Kasumi-1 (cell line): Measurements from ENCODE around the gene ISG20.

Experiments used
- DNase-seq, 2 experiments: peaks; one replicate each; lab custom pipeline; 2025; lab: John Stamatoyannopoulos, UW

Gene ISG20

DNA sequence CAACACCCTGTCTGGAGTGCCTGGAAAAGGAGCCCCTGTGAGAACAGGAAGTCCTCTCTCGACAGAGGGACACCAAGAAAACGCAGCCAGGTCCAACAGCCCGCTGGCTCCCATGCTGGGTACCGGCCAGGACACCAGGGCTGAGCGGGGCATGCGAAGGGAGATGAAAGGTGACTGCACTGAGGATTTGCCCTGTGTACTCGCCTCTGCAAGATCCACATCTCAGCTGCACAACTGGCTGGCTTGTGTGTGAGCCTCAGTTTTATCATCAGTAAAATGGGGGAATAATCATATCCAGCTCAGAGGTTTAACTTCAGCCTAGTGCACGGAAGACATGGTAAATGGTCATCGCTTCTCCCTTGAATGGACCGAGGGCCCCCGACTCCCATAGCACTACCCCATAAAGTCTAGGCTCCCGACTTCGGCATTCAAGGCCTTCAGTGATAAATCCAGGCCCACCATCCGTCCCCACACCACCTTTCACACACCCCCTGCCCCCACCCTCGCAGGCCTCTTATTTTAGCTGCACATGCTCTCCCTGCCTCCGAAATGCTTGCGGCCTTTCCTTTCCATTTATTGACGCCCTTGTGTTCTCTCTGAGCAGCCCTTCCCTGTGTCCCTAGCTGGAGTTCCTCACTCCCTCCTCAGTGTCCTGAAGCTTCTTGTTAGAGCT, 15.8 kb downstream of the ISG20 start:
- no peak for DNase-seq

DNA sequence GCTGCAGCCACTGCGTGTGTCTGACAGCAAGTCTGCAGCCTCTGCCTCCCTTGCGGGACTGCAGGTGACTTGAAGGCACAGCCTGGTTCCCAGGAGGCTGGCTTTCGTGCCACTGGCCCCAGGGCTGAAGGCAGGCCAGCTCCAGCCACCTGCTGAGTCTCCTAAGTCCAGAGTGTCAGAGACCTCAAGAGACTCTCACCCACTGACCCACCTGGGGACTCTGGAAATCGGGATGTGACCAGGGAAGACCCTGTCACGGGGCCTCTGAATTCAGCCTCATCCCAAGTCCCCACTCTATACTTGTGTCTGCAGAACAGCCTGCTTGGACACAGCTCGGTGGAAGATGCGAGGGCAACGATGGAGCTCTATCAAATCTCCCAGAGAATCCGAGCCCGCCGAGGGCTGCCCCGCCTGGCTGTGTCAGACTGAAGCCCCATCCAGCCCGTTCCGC, 16.3 kb downstream of the ISG20 start:
- DNase-seq = no peak

DNA sequence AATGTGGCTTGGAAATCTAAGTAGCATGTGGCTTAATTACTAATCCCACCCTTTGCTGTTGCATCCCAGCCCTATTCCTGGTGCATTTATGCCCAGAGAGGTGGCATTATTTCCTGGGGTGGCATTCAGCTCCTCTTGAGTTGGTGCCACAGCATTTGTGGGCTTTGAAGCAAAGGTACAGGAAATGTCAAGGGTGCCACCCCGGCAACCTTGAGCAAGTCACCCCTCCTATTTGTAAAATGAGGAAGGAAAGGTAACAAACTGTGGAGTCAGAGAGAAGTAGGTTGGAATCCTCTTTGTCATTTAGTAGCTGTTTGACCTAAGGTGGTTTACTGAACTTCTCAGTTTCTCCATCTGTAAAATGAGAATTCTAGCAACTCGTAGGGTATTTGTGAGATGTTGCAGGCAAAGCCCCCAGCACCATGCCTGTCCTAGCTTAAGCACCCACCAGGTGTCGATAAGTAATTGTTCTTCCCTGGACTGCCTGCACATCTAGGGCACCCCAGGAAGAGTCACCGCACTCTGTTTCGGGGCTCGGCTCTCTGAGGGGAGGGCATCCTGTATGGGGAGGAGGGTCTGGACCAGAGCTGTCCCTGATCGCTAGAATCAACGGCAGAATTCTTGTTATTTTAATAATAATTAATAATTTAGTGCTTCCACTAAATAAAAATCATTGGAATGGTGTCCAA, 17.1 kb downstream of the ISG20 start:
- no peak for DNase-seq

DNA sequence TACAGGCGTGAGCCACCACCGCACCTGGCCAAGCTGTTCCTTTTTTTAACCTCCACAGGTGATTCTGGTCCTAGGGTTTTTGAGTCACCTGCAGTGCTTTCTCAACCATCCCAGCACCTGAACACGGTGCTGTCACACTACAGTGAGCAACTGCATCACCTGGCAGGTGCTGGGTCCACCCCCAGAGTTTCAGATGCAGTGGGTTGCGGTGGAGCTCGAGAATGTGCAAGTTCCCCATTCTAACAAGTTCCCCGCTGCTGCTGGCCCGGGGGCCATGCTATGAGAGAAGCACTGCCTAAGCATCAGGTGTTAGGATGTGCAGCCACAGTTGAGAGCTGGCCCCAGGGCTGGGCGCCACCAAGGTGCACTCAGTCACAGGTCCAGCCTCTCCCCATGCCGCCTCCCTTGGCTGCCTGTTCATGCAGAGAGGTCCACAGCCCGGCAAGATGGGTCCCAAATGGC, 18.0 kb downstream of the ISG20 start:
- no peak for DNase-seq

DNA sequence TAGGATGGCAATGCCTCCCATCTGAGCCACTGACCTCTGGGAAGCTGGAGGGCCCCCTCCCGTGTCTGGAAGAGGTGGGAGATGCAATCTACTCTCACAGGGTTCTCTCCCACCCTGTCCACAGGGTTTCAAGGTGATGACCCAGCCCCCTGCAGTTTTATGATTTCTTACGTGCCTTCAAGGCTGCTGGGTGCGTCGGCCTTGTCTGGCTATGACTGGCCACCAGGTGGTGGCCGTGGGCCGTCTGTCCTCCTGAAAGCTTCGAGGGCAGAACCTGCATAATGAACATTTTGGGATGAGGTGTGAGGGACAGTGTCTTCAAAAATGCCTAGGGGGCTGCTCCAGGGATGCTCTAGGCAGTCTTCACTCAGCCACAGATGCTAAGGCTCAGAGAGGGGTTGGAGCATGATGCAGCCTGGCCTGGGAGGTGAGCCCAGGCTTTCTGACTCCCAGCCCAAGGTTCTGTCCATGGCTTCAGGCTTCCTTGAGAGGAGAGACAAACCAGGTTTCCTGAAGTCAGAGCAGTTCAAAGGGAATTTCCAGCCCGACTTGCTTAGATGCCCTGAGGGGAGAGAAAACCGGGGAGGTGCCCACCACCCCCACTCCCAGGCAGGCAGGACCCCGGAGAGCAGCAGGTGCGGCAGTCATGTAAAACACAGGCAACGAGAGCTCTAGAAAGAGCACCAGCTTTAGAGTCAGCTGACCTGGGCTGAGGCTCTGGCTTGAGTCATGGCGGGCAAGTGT, 18.7 kb downstream of the ISG20 start:
- DNase-seq = no peak

DNA sequence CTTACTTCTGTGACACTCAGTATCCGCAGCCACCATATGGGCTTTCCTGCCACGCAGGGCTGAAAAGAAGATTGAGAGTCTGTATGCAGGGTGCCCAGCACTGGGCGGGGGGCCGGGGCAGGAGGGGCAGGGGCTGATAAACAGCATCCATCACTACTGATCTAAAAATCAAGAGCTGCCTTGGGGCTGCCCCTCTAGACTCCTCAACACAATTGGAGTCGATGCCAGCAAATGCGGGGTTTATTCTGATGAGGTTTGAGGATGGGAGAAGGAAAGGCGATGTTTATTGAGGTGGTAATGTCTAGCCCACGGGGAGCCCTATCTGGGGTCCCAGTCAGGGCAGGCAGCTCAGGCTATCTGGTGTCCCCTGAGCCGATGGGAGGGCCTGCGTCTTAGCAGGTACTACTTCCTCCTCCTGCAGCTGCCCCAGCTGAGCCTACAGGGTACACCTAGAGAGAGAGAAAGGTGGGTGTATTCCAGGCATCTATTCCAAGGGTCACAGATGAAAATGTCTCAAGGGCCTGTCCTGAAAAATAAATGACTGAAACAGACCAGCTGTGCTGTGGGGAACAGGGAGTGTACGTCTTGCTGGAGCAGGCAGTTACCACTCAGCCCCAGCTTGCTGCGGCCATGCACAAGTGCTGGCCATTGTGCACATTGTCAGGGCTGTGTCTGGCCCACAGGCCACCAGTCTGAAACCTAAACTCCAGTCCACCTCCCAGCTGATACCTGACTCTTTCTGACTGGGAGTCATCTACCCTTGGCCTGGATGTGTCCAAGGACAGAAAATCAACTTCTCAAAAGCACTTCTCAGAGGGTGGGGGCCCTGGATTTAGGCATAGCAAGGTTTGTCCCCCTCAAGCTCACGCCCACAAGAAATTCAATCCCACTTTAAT, 19.5 kb downstream of the ISG20 start:
- DNase-seq = no peak

DNA sequence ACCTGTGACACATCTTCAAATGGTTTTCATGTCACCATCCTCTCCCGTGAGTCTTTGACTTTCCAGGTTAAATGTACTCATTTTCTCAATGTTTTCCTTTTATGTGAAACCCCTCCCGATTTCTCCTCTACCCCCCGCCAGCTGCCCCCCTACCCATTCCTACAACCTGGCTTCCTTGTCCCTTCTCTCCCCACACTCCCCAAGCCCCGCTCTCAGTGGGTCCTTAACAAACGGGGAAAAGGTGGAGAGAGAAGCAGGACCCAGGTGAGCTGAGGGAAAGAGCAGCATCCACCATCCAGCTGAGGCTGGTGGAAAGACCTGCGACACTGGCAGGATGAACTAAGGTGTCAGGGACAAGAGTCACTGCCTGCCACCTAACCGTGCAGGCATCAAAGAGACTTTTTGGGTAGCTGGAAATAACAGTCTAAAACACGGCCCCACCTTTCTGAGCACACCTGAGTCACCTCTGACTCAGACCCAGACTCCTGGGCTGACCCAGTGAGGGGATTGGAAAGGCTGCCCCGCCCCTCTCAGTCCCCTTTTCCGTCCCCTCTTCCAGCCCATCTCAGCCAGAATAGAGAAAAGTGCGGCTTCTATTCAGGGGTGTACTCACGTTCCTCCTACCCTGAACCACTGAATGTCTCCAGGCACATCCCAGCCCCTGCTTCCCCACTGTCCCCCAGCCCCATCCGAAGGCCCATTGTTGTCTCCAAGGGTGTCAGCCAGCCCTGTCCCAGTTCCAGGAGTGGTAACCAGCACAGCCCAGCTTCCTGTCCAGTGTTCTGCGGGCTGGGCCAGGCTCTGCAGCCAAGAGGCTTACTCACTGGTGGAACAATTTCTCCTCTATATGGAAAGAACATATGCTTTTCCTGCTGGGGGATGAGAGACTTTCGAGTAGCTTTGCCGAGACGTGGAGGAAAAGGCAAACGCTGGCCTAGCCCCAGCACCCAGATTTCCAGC, 20.4 kb downstream of the ISG20 start:
- no peak for DNase-seq

DNA sequence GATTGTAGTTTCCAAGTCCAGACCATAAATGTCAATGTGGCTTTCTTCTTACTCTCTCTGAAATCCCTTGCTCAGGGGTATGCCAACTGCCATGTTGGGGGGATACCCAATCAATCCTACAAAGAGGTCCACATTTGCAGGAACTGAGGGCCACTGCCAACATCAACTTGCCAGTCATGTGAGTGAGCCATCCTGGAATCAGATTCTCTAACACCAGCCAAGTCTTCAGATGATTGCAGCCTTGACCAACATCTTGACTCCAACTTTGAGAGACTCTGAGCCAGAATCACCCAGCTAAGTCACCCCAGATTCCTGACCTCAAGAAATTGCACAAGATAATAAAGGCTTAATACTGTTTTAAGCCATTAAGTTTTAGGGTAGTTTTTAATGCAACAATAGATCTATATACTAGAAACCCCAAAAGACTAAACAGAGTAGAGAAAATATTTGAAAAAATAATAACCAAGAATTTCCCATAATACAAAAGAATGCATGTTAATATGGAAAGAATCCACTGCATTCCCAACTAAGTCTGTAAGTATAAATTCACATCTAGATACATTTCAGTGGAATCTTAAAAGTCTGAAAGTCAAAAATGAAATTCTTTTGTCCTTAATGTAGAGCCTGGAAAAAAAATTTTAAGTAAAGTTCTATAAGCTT, 22.4 kb downstream of the ISG20 start:
- no peak for DNase-seq

DNA sequence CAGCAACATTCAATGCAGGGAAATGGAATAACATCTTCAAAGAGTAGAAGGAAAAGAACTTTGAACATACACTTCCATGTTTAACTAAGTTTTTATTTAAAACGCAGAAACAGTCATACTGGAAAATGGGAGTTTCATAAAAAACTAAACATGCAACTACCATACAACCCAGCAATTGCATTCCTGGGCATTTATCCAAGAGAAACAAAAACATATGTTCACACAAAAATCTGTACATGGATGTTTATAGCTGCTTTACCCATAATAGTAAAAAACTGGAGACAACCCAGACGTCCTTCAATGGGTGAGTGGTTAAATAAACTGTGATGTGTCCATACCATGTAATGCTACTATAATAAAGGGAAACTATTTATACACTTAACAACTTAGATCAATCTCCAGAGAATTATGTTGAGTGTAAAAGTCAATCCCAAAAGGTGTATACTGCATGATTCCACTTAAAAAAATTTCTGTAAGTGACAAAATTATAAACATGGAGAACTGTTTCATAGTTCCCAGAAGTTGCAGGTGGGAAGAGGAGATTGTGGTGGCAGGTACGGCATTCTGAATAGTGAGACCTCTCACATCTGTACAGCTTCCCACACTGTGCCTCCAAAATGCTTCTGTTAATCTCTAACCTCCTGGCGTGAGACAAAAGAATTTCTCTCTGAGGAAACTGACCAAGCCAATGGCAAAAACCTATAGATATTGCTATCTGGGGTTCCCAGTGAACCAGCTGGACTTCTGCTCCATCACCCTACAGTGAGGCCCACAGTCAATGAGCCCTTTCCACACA, 23.1 kb downstream of the ISG20 start:
- no peak for DNase-seq

DNA sequence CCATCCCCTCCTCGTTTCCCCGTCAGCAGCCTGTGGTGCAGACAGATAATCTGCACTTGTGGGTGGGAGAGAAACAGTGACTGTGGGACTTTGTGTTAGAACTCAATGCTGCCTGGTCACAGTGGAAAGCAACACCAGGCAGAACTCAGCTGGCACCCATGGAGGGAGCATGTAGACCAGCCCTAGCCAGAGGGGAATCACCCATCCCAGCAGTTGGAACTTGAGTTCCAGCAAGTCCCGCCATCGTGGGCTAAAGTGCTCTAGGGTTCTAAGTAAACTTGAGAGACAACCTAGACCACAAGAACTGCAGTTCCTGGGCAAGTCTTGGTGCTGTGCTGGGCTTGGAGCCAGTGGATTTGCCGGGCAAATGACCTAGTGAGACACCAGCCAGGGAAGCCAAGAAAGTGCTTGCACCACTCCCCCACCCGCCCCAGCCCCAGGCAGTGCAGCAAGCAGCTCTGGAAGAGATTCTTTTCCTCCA, 24.4 kb downstream of the ISG20 start:
- no peak for DNase-seq

DNA sequence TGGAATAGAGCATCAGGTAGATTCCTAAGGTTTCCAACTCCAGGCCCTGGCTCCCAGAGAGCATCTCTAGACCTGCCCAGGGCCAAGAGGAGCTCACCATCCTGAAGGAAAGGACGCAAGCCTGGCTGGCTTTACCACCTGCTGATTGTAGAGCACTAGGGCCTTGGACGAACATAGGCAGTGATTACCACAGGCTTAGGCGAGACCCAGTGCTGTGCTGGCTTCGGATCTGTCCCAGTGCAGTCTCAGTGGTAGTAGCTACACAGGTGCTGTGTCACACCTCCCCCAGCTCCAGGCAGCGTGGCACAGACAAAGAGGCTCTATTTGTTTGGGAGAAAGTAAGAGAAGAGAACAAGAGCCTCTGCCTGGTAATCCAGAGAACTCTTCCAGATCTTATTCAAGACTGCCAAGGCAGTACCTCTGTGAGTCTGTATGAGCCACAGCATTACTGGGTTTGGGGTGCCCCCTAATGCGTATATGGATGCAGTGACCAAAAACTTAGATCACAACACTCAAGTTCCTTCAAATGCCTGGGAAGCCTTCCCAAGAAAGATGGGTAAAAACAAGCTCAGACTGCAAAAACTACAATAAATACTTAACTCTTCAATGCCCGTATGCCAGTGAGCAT, 25.4 kb downstream of the ISG20 start:
- DNase-seq = no peak

DNA sequence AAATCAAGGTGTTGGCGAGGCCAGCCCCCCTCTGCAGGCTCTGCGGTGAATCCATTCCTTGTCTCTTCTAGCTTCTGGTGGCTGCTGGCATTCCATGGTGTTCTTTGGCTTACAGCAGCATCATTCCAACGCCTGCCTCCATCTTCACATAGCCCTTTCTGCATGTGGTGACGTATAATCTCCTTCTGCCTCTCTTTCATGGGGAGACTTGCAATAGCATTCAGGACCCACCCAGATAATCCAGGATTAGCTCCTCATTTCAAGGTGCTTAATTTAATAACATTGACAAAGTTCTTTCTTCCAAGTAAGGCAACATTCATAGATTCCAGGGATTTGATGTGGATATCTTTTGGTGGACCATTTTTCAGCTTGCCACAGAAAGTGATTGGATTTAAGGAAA, 35.8 kb downstream of the ISG20 start:
- no peak for DNase-seq

DNA sequence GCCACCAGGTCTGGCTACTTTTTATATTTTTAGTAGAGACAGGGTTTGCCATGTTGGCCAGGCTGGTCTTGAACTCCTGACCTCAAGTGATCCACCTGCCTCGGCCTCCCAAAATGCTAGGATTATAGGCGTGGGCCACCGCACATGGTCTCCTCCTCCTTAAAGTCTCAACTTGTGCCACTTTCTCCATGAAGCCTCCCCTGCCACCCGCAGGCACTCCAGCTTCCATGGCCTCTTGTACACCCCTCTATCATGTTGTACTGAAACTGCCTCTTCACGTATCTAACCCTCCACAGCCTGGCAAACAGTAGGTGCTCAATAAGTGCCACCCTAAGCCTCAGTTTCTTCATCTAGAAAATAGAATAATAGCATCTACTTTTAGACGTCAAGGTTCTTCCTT, 39.9 kb downstream of the ISG20 start:
- no peak for DNase-seq

DNA sequence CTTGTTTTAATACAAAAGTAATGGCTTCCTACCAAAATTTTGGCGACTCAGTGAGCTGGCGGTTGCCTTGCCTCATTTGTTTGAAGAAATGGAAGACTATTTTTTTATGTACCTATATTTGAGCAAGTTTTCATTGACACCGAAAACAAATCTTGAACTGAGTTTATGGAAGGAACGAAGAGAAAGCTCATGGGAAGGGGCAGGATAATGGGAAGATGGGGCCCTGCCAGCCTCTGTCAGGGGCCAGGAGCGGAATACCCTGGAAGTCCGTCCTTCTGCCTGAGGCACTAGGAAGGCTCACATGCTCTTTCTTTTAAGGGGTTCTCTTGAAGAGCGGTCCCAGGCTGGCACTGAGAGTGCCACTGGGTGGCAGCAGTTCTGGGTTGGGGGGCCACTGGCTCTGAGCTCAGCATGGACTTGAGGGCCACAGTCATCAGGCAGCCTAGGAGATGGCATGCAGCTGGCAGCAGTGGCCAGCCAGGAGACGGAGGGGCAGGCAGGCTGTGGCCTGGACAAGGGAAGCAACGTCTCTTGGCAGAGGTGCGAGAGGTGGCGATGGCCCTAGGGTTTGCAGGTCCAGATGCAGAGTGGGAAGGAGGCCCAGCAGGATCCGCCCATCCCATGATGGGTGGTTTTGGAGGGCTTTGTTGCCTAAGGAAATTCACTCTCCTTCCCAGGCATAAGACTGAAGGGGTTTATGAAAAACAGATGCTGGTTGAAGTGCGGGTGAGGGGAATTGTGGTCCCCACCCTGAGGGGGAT, 41.6 kb downstream of the ISG20 start:
- DNase-seq = no peak

DNA sequence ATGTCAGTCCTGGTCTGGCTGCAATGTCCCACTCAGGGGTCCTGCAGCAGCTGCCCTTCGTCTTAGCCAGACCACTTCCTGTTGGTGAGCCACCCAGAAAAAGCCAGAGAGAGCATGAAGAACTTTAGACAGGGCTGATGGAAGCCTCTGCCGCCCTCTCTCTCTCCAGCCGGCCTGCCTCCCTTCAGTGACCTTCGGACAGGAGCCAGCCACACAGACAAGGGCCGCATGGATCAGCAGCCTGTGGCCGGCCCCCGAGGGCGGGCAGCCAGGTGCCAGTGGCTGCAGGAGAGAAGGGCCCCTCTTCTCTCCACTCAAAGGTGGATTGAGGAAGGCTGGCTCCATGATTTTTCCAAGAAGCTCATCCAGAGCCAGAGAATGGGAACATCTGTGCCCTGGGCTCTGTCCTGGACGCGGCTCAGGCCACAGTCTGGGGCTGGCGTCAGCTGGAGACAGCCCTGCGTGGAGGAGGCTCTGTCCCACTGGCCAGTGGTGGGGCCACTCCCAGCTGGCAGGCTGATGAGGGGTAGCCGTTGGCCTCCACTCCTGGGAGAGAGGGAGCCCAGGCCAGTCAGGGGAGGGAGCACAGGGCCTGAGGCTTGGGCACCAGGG, 42.9 kb downstream of the ISG20 start:
- no peak for DNase-seq

DNA sequence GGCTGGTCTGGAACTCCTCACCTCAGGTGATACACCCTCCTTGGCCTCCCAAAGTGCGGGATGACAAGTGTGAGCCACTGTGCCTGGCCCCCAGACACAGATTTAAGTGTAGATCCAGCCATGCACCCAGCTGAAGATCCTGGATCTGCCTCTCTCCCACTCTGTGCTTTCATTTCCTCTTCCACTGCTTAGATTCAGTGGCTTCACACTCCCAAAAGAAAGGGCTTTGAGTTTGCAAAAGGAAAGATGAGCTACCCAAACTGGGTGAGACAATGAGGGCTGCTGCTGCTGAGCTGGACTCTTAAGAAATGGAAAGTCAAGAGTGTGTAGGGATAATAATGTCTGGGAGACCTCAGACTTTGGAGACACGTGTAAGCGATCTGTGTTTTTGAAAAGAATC, 45.5 kb downstream of the ISG20 start:
- no peak for DNase-seq

DNA sequence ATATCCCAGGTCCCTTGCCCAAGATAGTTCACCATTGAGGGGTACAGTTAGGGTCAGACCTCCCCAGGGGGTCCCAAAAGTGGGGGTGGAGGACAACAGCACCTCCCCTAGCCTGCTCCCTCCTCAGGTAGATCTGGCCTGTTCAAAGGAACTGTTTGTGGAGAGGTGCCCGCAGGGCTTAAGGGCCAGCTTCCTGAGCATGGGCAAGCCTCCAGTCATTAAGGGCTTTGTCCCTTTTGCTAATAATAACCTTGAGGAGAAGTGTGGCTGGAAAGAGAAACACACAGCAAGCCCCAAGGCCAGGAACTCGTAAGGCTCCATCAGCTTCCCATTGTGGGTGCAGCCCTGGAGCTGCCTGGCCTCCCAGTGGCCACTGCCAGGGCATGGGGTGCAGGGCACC, 47.4 kb downstream of the ISG20 start:
- no peak for DNase-seq
